Spleen (tissue), 11 donors: ENCODE data around the gene MPDU1. TPM values are rescaled to one million over a fixed set of nuclear protein-coding genes. Genes with fewer than 3 reads are reported as not detected.

ENCODE experiments used
- DNase-seq: peaks from one replicate; pipeline ENCODE4 v3.0.0-alpha.2; 2020
- H3K27ac ChIP-seq, 8 donors: fragments of 200-600 bp; sonication (generic) in 7 of 8; 1 replicate in 4 of 8; 2 replicates in 4 of 8; pipeline versions ENCODE4 v1.5.0 to v1.8.0; 2016 to 2021; ENCODE audit warnings: inconsistent platforms in 4 of 8, mild to moderate bottlenecking in 4 of 8, moderate library complexity in 1 of 8
- H3K27me3 ChIP-seq, 7 donors: fragments of 200-600 bp; sonication (generic) in 6 of 7; replicated peaks in 1 of 7; 1 replicate in 4 of 7; 2 replicates in 3 of 7; pipeline versions ENCODE4 v1.5.0 to v1.8.0; 2016 to 2021; ENCODE audit warnings: inconsistent platforms in 3 of 7, mild to moderate bottlenecking in 1 of 7
- H3K36me3 ChIP-seq, 6 donors: fragments of 200-600 bp; sonication (generic) in 5 of 6; 1 replicate in 4 of 6; 2 replicates in 2 of 6; pipeline versions ENCODE4 v1.5.0 to v1.8.0; 2016 to 2021; ENCODE audit warnings: inconsistent platforms in 2 of 6
- H3K4me1 ChIP-seq, 6 donors: fragments of 200-600 bp; sonication (generic) in 5 of 6; 1 replicate in 3 of 6; 2 replicates in 3 of 6; pipeline versions ENCODE4 v1.5.0 to v1.8.0; 2016 to 2021; ENCODE audit warnings: inconsistent platforms in 3 of 6
- H3K4me3 ChIP-seq, 8 donors: fragments of 200-600 bp; sonication (generic) in 7 of 8; 1 replicate in 4 of 8; 2 replicates in 4 of 8; pipeline versions ENCODE4 v1.5.0 to v1.8.0; 2016 to 2021; ENCODE audit warnings: inconsistent platforms in 4 of 8, mild to moderate bottlenecking in 4 of 8, moderate library complexity in 2 of 8
- H3K9me3 ChIP-seq, 8 donors: fragments of 200-600 bp; sonication (generic) in 7 of 8; 1 replicate in 4 of 8; 2 replicates in 4 of 8; pipeline versions ENCODE4 v1.5.0 to v1.8.0; 2016 to 2021; ENCODE audit warnings: inconsistent platforms in 4 of 8
- CTCF ChIP-seq, 11 experiments: fragments of 200-600 bp in 7 of 11; fragments of 450-650 bp in 4 of 11; sonication (generic) in 4 of 11; IDR thresholded peaks in 8 of 11; conservative IDR thresholded peaks in 3 of 11; 1 replicate in 7 of 11; 2 replicates in 4 of 11; pipeline versions ENCODE4 v1.4.0 to v1.8.0; 2016 to 2021; ENCODE audit warnings: antibody characterized with exemption in 11 of 11, inconsistent platforms in 4 of 11, mild to moderate bottlenecking in 1 of 11
- POLR2A ChIP-seq, 3 donors: fragments of 450-650 bp; IDR thresholded peaks; one replicate each; pipeline ENCODE4 v1.5.1; 2017; ENCODE audit warnings: antibody characterized with exemption in 3 of 3, mild to moderate bottlenecking in 1 of 3
- POLR2AphosphoS5 ChIP-seq, 3 donors: sonication (generic); formaldehyde crosslinking; IDR thresholded peaks; one replicate each; pipeline ENCODE4 v1.5.1; 2017; ENCODE audit warnings: antibody characterized with exemption in 3 of 3
- WGBS, 5 donors: extraction: QIAGEN DNeasy Blood & Tissue Kit in 3 of 5; methylation state at CpG; one replicate each; pipeline versions ENCODE4 v1.1.5 to v1.1.7; 2013 to 2018; 5-methylcytosine and 5-hydroxymethylcytosine counted together
- intact Hi-C: fragments of 100-400 bp; cut with DNase I; formaldehyde crosslinking; loops from one replicate; pipeline ENCODE4 v1.15.0; 2023; ENCODE audit warnings: low total_unique reads
- polyA plus RNA-seq, 3 donors: library from polyadenylated mRNA; stranded (reverse); fragments of 200-250 nt; gene quantifications; one replicate each; pipeline ENCODE4 v1.2.1, GENCODE V29; 2013
- total RNA-seq, 7 donors: library from RNA; depleted of rRNA in 3 of 7; stranded (reverse); fragments of >200 nt in 3 of 7; fragmentation: NEBNext Ultra II Directional in 4 of 7; extraction: Animal tissue kit (Norgen Biotek cat#: 25700) in 4 of 7; gene quantifications; one replicate each; pipeline versions ENCODE4 v1.1.0 to v1.2.1, GENCODE V29; 2016 to 2021
- donor health status: healthy with polysubstance abuse.
- donor health status: DM: no; HTN: no; CAD: no; lungs with moderate emphysema.
- donor health status: DM: no; HTN: no; CAD: no.
- donor health status: Bipolar disorder and iron deficiency.
- donor health status: healthy.
- donor health status: DM: no; HTN: no; CAD: no.
- donor health status: DM: yes; HTN: yes; CAD: no.

MPDU1 gene
- total and polyA plus RNA-seq, 10 donors = 35.5 to 163 (median 55.4) TPM

- Histone ChIP-seq H3K27ac (peak overlapping the region; percentile 81 to 98 (median 94)), H3K9me3 (no peaks in the 10 kb centered on the region), H3K4me3 (peak overlapping the region in 1 of 8 donors; percentile 92), H3K4me1 (peaks cover 30 to 95% (median 66%) of the 10 kb centered on the region in 6 donors), H3K27me3 (no peaks in the 10 kb centered on the region), H3K36me3 (peaks cover 0 to 28% (median 0%) of the 10 kb centered on the region in 6 donors)
- intact Hi-C loops = no loop called here
- 73 to 80% (median 77%) methylated on average over 17 to 19 of the region's 19 CpGs for WGBS, 5 donors
- no peak for DNase-seq
- no peak for TF ChIP-seq POLR2A (IDR thresholded peaks at IDR 0.05)
- peak in 1 of 3 donors; percentile 10 for TF ChIP-seq POLR2AphosphoS5 (IDR thresholded peaks at IDR 0.05)
- TF ChIP-seq CTCF (IDR thresholded peaks at IDR 0.05 in 8 of 11, conservative IDR thresholded peaks at IDR 0.05 in 3 of 11) = no peak
Measured at GRCh38 chr17:7557147-7557764, 26.4 kb upstream of the MPDU1 start.

- intact Hi-C loops = no loop called here
- Histone ChIP-seq H3K4me3 (peak overlapping the region; percentile 13 to 96 (median 55)), H3K4me1 (peaks cover 37 to 95% (median 67%) of the 10 kb centered on the region in 6 donors), H3K36me3 (peaks cover 0 to 28% (median 0%) of the 10 kb centered on the region in 6 donors), H3K9me3 (no peaks in the 10 kb centered on the region), H3K27me3 (no peaks in the 10 kb centered on the region), H3K27ac (peak overlapping the region; percentile 81 to 98 (median 94))
- peak; percentile 95 for DNase-seq
- 11 to 17% (median 13%) methylated on average over 13 to 21 of the region's 21 CpGs for WGBS, 5 donors
- TF ChIP-seq POLR2AphosphoS5 (IDR thresholded peaks at IDR 0.05) (peak; percentile 85 to 92 (median 91)), CTCF (IDR thresholded peaks at IDR 0.05 in 8 of 11, conservative IDR thresholded peaks at IDR 0.05 in 3 of 11) (peak in 2 of 11 experiments; percentile 19 to 28), POLR2A (IDR thresholded peaks at IDR 0.05) (peak in 1 of 3 donors; percentile 5)
Measured at GRCh38 chr17:7557775-7558543, 25.7 kb upstream of the MPDU1 start.

GRCh38 chr17:7558544-7559319 is 24.9 kb upstream of the MPDU1 start, which contains the start of gene TNFSF13:
TNFSF13 (plus strand) TSS chr17:7558750; CDS start chr17:7559040, 290 bp downstream.
- DNase-seq = peak; percentile 88
- H3K36me3 ChIP-seq = peaks cover 0 to 31% (median 6%) of the 10 kb centered on the region in 6 donors
- H3K27ac ChIP-seq = peak within 1 kb of the TSS; percentile 81 to 98 (median 94)
- no peaks in the 10 kb centered on the region for H3K9me3 ChIP-seq
- H3K4me1 ChIP-seq = peaks cover 38 to 95% (median 67%) of the 10 kb centered on the region in 6 donors
- 12 to 24% (median 16%) methylated on average over 16 of the region's 16 CpGs for WGBS, 5 donors
- H3K27me3 ChIP-seq = no peaks in the 10 kb centered on the region
- TF ChIP-seq POLR2A (IDR thresholded peaks at IDR 0.05) (no peak), CTCF (IDR thresholded peaks at IDR 0.05 in 8 of 11, conservative IDR thresholded peaks at IDR 0.05 in 3 of 11) (no peak), POLR2AphosphoS5 (IDR thresholded peaks at IDR 0.05) (peak in 1 of 3 donors; percentile 19)
- peak within 1 kb of the TSS; percentile 13 to 96 (median 55) for H3K4me3 ChIP-seq
- intact Hi-C loops = no loop called here
